ENCODE results near the gene PITPNM1.

Gene PITPNM1

DNA sequence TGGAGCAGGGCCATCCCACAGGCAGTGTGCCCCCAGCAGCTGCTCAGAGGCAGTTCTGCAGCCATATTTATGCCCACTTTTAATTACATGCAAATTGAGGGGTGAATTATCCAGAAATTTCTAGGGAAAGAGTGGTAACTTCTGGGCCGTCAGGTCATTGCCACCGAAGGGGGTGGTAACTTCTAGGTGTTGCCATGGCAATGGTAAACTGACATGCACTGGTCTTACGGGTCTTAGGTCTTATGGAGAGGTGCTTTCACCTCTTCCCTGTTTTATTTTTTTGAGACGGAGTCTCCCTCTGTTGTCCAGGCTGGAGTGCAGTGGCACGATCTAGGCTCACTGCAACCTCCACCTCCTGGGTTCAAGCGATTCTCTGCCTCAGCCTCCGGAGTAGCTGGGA is 32.3 kb downstream of the PITPNM1 start:
- no peak for DNase-seq (ENCODE audit: low read depth)
- no peak overlapping the region for H3K4me3 ChIP-seq (replicated peaks; ENCODE audit: low read depth, low read length)
- TF ChIP-seq, protein P1, sequence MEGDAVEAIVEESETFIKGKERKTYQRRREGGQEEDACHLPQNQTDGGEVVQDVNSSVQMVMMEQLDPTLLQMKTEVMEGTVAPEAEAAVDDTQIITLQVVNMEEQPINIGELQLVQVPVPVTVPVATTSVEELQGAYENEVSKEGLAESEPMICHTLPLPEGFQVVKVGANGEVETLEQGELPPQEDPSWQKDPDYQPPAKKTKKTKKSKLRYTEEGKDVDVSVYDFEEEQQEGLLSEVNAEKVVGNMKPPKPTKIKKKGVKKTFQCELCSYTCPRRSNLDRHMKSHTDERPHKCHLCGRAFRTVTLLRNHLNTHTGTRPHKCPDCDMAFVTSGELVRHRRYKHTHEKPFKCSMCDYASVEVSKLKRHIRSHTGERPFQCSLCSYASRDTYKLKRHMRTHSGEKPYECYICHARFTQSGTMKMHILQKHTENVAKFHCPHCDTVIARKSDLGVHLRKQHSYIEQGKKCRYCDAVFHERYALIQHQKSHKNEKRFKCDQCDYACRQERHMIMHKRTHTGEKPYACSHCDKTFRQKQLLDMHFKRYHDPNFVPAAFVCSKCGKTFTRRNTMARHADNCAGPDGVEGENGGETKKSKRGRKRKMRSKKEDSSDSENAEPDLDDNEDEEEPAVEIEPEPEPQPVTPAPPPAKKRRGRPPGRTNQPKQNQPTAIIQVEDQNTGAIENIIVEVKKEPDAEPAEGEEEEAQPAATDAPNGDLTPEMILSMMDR (IDR thresholded peaks at IDR 0.05; ENCODE audit: low read length, missing control alignments), result no peak

DNA sequence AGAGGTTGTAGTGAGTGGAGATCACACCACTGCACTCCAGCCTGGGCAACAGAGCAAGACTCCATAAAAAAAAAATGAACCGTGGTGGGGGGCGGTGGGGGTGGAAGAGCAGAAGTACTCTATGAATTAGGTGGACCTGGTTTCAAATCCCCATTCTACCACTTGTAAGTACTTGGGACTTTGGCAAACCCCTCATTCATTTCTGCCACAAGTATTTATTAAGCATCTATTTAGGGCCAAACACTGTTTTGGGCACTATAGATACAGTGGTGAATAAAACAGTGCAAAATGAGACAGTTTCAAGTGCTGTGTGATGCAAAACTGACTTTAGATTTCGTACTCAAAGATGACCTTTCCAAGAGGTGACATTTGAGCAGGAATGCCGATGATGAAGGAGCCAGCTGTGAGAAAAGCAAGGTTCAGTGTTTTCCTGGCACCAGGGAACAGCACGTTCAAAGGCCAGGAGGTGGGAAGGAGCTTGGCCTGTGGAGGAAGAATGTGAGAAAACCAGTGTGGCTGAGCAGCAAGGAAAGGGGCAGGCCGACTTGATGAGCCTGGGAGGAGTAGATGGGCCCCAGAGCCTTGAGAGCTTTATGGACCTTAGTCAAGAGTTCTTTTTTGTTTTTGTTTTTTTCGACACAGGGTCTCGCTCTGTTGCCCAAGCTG is 34.7 kb downstream of the PITPNM1 start:
- TF ChIP-seq, protein P1 (IDR thresholded peaks at IDR 0.05; ENCODE audit: low read length, missing control alignments), result no peak
- H3K4me3 ChIP-seq (replicated peaks; ENCODE audit: low read depth, low read length), result no peak overlapping the region
- DNase-seq (ENCODE audit: low read depth), result no peak

- no peak for DNase-seq (ENCODE audit: low read depth)
- H3K4me3 ChIP-seq (replicated peaks; ENCODE audit: low read depth, low read length), result peak overlapping the region; percentile 67
- TF ChIP-seq, protein P1 (IDR thresholded peaks at IDR 0.05; ENCODE audit: low read length, missing control alignments), result no peak
Measured at GRCh38 chr11:67469508-67469811, 35.7 kb downstream of the PITPNM1 start.

- TF ChIP-seq, protein P1 (IDR thresholded peaks at IDR 0.05; ENCODE audit: low read length, missing control alignments), result peak; percentile 24
- DNase-seq (ENCODE audit: low read depth), result peak; percentile 93
- peak within 1 kb of the TSS; percentile 74 for H3K4me3 ChIP-seq (replicated peaks; ENCODE audit: low read depth, low read length)
Measured at GRCh38 chr11:67468759-67469507, 36.2 kb downstream of the PITPNM1 start, which contains the start of gene TMEM134. Gene TMEM134, minus strand, starts transcription at chr11:67469251. Its CDS starts 59 bp downstream, at chr11:67469192.

- peak overlapping the region; percentile 74 for H3K4me3 ChIP-seq (replicated peaks; ENCODE audit: low read depth, low read length)
- TF ChIP-seq, protein P1 (IDR thresholded peaks at IDR 0.05; ENCODE audit: low read length, missing control alignments), result no peak
- DNase-seq (ENCODE audit: low read depth), result no peak
Measured at GRCh38 chr11:67468456-67468758, 36.8 kb downstream of the PITPNM1 start.

GRCh38 chr11:67468056-67468455 is 37.1 kb downstream of the PITPNM1 start:
- no peak for DNase-seq (ENCODE audit: low read depth)
- peak overlapping the region; percentile 74 for H3K4me3 ChIP-seq (replicated peaks; ENCODE audit: low read depth, low read length)
- TF ChIP-seq, protein P1 (IDR thresholded peaks at IDR 0.05; ENCODE audit: low read length, missing control alignments), result no peak

All from fibroblast of pulmonary artery (primary cell).